Smooth muscle cell of the brain vasculature (primary cell): Measurements from ENCODE around the gene CTAGE15.
"Not testable (repeated sequence)": the region's sequence is repeated elsewhere in the genome, so short reads cannot be mapped to it uniquely, and the experiment has no call there.

Experiments
- DNase-seq: peaks from one replicate; pipeline ENCODE4 v3.0.0-alpha.2; 2012; ENCODE audit warnings: low read depth, low spot score

CTAGE15 gene

DNA sequence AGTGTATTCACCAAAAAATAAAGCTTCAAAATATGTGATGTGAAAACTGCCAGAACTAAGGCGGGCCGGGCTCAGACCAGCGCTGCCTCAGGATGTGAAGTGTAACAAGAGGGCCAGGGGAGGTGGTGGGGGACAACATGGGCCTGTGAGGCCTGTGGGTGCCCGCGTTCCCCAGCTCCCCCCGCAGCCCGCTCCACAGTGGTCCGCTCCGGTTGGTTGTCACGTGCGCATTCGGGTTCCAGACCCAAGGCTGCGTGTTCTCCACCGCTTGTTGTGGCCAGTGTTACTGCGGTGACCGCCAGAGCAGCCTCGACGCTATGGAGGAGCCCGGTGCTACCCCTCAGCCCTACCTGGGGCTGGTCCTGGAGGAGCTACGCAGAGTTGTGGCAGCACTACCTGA lies at the start of gene CTAGE15:
Gene CTAGE15, plus strand, starts transcription at position 301 of the 400 bp plus-strand sequence. Its CDS starts 17 bp downstream, at position 318.
- not testable (repeated sequence) for DNase-seq

- not testable (repeated sequence) for DNase-seq
Measured at GRCh38 chr7:143522309-143522916, 49.2 kb upstream of the CTAGE15 start.

GRCh38 chr7:143531169-143531926 lies 40.3 kb upstream of the CTAGE15 start:
- not testable (repeated sequence) for DNase-seq

DNA sequence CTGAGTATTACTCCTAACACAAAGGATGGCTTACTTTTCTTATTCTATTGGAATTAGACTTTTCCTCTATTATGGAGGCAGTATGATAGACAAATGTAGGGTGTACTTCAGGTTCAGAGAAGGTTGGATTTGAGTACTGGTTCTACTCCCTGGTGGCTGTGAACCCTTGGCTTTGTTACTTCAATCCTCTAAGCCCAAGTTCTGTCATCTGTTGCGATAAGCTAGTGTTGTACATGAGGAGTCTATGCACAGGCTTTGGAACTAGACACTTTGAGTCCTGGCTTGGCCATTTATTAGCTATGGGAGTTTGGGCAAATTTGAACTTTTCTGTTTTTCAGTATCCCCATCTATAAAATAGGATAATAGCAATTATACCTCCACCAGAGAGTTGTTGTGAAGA lies 39.7 kb upstream of the CTAGE15 start:
- DNase-seq, result not testable (repeated sequence)

DNA sequence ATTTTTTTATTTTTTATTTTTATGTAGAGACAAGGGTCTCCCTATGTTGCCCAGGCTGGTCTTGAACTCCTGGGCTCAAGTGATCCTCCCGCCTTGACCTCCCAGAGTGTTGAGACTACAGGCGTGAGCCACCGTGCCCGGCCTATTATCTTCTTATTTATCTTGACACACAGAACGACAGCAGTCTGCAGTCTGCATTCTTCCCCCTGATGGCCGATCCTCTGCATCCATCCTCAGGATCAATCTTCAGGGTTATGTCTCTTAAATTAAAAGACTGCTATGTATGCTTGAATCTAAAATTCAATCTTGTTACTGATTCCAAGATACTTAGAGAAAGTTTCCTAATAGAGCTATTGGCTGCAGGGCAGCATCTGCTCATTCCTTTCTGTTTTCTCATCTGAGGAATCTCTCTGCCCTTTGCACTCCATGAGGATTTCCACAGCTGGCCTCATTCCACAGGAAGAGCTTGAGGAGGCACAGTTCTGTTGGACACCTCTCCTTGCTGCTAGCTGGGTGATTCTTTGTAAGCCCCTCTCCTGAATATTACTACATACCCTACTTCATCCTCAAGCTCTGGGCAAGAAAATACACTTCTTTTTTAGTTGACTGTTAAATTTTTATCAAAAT lies 38.3 kb upstream of the CTAGE15 start:
- not testable (repeated sequence) for DNase-seq

GRCh38 chr7:143536443-143536842 lies 35.2 kb upstream of the CTAGE15 start:
- DNase-seq, result not testable (repeated sequence)

- DNase-seq, result not testable (repeated sequence)
Measured at GRCh38 chr7:143543288-143544038, 28.1 kb upstream of the CTAGE15 start.

- not testable (repeated sequence) for DNase-seq
Measured at GRCh38 chr7:143555968-143556367, 15.6 kb upstream of the CTAGE15 start.

DNA sequence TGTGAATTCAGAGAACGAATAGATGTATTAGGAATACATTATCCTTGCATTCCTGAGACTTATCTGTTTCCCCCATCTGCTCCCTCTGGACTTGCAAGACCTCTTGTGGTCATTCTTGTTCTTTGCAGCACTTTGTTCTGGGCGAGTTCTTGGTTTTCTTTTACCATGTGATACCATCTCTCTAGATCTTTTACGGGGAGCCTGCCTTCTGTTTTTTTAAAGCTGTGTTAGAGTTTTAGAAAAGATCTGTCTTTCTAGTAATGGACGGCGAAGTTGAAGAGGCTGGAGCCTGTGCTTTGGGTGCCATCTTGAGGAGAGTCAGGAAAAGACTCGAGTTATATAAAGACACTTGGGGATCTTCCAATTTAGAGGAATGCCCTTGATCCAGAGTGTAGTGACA lies 8.3 kb upstream of the CTAGE15 start:
- DNase-seq, result not testable (repeated sequence)

DNA sequence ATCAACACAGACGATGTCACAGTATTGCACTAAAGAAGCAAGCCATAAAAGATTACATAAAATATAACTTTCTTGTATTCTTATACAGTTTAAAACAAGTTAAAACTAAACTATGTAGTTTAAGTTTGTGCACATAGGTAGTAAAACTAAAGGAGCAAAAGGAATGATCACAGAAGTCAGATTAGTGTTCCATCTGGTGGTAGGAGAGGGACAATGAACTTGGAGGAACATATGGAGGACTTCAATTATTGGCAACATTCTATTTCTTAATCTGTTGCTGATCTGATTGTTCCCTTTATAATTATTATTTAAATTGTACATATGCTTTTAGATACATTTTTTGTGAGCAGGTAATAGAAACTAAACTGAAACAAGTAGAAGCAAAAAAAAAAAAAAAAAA lies 5.6 kb upstream of the CTAGE15 start:
- DNase-seq, result not testable (repeated sequence)

DNA sequence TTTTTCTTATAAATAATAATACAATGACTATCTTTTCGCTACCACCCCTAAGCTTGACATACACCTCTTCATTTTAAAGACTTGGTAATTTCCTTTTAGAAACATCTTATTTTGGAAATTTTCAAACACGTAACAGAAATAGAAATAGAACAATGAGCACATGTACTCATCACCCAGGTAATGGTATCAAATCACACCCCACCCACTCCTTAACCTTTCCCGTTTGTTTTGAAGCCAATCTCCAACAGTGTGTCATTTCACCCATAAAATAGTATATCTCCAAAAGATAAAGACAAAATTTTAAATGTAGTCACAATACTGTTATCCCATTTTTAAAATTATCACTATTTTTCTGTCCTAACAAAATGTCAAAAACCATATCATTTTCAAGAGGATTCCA lies 16.6 kb downstream of the CTAGE15 start:
- not testable (repeated sequence) for DNase-seq

- DNase-seq, result not testable (repeated sequence)
Measured at GRCh38 chr7:143589897-143590296, 18.3 kb downstream of the CTAGE15 start.

- DNase-seq, result not testable (repeated sequence)
Measured at GRCh38 chr7:143598086-143598485, 26.5 kb downstream of the CTAGE15 start.

GRCh38 chr7:143603549-143603948 lies 31.9 kb downstream of the CTAGE15 start:
- not testable (repeated sequence) for DNase-seq

GRCh38 chr7:143606088-143606487 lies 34.5 kb downstream of the CTAGE15 start:
- not testable (repeated sequence) for DNase-seq

- DNase-seq, result not testable (repeated sequence)
Measured at GRCh38 chr7:143615545-143615944, 43.9 kb downstream of the CTAGE15 start.

DNA sequence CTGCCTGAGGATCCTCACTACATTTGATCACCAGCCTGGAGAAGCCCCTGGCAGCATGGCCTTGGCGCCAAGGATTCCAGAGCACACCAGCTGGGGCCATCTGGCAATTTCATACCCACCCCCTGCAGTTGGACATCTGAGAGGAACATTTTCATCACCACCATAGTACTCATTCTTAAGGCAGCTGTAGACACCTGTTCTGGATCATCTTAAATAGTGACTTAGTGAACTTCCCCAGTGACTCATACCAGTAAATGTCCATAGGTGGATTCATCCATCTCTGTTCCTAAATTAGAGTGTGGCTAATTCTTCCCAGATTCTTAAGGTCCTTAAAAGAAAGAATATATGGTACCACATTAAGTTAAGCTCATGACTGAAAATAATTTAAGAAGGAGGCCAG lies 45.6 kb downstream of the CTAGE15 start:
- not testable (repeated sequence) for DNase-seq

DNA sequence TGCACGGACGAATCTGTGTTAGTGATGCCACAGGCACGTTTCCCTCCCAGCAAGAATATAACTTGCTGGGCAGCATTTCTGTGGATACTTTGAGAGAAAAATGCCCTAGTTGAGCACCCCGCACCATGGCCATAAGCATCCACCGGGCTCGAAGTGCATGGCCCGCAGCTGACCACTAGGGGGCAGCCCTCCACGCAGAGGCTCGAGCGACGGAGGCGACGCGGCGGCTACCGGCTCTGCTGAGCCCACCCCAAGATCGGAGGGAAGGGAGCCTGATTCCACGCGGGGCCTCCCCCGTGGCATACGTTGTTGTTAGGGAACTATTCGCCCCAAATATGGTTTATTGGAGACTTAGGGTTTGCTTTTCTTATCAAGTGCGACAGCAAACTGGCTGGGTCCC lies 48.5 kb downstream of the CTAGE15 start:
- DNase-seq, result not testable (repeated sequence)

DNA sequence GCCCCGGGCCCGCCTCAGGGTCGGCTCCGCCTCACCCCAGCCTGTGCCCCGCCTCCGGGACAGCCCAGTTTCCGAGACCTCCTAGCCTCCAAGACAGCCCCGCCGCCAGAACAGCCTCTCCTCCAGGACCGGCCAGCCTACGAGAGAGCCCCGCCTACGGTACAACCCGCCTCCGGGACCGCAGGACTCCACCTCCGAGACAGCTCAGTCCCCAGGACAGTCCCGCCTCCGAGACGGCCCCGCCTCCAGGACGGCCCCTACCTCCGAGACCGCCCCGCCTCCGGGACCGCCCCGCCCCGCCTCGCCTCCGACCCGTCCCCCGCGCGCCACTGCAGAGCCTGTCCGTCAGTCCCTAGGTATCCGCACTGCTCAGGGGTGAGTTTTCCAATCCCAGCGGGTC lies 49.0 kb downstream of the CTAGE15 start, which contains the start of gene TCAF2:
Gene TCAF2, plus strand, starts transcription at position 329 of the 400 bp plus-strand sequence.
- DNase-seq, result not testable (repeated sequence)

GRCh38 chr7:143621175-143621574 lies 49.6 kb downstream of the CTAGE15 start:
- not testable (repeated sequence) for DNase-seq

GRCh38 chr7:143622130-143622529 lies 50.5 kb downstream of the CTAGE15 start:
- DNase-seq, result not testable (repeated sequence)
